ENCODE measurements around the gene APPBP2. TPM values are rescaled to one million over a fixed set of nuclear protein-coding genes. Genes with fewer than 3 reads are reported as not detected.
A peak's percentile ranks its signal among the peaks of the same experiment; 100 is the strongest.
"Not testable (repeated sequence)": the region's sequence is repeated elsewhere in the genome, so short reads cannot be mapped to it uniquely, and the experiment has no call there.

APPBP2 gene
- total RNA-seq, 1 donor from 2014 or later = 64.5 TPM

DNA sequence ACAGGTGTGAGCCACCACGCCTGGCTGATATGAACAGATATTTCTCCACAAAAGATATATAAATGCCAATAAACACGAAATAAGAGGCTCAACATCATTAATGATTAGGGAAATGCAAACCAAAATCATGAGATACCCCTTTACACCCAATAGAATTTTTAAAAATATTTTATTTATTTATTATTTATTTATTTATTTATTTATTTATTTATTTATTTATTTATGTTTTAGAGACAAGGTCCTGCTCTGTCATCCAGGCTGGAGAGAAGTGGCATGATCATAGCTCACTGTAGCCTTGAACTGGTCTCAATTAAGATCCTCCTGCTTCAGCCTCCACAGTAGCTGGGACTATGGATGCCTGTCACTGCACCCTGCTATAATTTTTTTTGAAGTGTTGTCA is 30.8 kb downstream of the APPBP2 start:
- no peak for DNase-seq (ENCODE audit: low read depth)

DNA sequence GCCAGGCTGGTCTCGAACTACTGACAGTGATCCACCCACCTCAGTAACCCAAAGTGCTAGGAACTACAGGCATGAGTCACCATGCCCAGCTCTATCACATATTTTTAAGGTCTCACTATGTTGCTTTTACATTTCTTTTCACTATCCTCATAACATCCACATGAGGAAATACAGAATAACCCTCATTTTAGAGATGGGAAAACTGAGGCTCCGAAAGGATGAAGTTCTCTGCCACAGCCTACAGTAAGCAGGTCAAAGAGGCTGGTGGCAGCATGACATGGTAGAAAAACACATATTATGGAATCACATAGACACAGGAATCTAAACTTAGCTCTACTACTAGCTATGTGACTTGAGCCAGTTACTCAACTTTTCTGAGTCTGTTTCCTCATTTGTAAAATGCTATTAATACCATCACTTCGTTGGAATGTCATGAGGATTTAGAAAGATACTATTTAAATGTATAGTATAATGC is 32.2 kb downstream of the APPBP2 start:
- no peak for DNase-seq (ENCODE audit: low read depth)

DNA sequence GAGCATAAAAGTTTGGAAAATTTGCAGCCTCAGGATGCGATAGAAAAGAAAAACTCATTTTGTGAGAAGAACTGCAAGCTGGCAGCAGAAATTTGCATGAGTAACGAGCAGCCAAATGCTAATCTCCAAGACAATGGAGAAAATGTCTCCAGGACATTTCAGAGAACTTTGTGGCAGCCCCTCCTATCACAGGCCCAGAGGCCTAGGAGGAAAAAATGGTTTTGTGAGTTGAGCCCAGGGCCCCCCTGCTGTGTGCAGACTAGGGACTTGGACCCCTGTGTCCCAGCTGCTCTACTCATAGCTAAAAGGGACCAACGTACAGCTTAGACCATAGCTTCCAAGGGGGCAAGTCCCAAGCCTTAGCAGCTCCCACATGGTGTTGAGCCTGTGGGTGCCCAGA is 34.3 kb downstream of the APPBP2 start:
- DNase-seq (ENCODE audit: low read depth) = no peak

DNA sequence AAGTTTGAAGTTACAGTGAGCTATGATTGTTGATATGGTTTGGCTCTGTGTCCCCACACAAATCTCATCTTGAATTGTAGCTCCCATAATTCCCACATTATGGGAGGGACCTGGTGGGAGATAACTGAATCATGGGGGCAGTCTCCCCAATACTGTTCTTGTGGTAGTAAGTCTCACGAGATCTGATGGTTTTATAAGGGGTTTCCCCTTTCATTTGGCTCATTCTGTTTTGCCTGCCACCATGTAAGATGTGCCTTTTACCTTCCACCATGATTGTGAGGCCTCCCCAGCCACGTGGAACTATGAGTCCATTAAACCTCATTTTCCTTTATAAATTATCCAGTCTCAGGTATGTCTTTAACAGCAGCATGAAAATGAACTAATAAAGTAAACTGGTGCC is 35.4 kb downstream of the APPBP2 start:
- DNase-seq (ENCODE audit: low read depth) = not testable (repeated sequence)

DNA sequence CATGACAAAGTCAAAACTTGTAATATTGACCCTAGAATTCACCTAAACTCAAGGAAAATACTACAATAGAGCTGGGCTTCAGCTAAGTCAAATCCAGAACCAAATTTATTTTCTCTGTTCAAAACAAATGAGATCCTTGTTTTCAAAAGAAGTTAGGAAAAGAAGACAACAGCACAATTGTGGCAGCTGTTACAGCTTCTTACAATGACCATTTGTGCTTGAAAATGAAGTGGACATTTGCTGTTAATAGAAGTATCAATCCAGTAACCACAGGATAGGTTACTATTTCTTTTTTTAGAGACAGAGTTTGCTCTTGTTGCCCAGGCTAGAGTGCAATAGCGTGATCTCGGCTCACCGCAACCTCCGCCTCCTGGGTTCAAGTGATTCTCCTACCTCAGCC is 44.4 kb downstream of the APPBP2 start:
- DNase-seq (ENCODE audit: low read depth) = no peak

DNA sequence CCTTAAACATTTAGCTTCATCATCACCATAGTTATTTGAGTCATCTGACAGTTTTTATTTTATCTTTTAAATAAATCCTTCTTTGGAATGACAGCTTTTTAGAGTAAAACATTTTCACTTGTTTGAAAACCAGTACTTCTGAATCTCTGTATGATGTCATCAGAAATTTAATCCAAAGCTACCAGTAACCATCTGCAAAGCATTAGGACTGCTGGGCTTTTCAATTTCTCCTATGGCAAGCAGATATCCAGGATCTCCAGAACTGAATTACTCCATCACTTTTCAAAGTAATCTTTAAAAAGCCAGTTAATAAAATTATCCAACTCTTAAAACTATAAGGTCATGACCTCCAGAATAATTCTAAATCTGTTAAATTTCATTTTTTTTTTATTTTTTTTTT is 52.3 kb downstream of the APPBP2 start:
- no peak for DNase-seq (ENCODE audit: low read depth)

DNA sequence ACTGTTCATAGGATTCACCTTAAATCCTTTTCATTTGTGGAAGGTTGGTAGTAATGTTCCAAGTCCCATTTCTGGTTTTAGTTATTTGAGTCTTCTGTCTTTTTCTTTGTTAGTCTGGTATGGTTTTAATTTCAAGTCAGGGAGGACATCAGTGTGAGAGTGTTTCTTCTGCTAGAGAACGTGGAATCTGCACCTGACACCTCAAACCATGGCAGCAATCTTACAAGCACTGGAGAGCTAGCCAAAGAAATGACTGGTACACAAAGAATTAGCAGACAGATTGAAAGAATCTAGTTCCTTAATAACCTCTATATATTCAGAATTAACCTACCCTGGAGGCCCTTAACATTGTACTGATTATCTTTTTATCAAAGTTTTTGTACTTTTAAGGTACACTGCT is 53.6 kb downstream of the APPBP2 start:
- DNase-seq (ENCODE audit: low read depth) = no peak

DNA sequence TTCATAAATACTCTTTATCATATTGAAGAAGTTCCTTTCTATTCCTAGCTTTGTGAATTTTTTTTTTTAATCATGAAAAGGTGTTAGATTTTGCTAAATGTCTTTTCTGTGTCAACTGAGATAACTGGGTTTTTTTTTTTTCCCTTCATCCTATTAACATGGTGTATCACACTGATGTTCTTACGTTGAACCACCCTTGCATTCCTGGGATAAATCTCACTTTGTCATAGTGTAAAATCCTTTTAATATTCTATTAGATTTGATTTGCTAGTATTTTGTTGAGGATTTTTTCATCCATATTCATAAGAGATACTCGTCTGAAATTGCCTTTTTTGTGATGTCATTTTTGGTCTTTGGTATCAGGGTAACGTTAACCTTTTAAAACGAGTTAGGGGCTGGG is 54.6 kb downstream of the APPBP2 start:
- DNase-seq (ENCODE audit: low read depth) = no peak

DNA sequence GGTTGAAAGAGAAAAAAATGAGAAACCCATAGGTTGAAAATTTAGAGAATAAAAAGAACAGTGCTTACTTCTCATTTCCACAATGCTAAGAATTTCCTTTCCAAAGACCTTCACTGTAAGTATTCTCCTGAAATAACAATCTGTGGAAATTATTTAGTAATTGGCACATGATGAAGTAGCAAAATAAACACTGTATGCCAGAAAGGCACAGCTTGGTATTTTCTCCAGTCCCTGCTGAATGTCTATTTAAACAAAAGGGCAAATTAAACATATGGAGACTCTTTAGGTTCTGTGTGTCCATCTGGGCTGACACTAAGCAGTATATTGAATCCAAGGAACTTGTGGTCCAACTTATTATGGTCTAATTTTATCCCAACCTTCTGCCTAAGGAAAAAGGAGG is 57.7 kb downstream of the APPBP2 start:
- DNase-seq (ENCODE audit: low read depth) = no peak

DNA sequence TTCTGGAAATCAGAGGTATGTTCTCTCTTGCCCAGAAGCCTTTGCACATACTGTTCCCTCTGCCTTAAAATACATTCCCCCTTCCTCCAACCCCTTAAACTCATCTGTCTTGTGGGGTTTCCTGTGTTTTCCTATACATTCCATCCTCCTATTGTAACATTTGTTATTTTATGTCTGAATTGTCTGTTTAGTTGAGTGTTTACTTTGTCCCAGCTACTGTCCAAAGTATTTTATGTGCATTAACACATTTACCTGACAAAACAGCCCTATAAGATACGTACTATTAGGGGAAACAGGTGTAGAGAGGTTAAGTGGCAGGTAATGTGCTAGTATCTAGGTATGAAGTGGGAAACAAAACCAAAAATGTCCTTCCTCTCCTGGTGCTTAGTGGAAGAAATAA is 61.7 kb downstream of the APPBP2 start:
- DNase-seq (ENCODE audit: low read depth) = no peak

DNA sequence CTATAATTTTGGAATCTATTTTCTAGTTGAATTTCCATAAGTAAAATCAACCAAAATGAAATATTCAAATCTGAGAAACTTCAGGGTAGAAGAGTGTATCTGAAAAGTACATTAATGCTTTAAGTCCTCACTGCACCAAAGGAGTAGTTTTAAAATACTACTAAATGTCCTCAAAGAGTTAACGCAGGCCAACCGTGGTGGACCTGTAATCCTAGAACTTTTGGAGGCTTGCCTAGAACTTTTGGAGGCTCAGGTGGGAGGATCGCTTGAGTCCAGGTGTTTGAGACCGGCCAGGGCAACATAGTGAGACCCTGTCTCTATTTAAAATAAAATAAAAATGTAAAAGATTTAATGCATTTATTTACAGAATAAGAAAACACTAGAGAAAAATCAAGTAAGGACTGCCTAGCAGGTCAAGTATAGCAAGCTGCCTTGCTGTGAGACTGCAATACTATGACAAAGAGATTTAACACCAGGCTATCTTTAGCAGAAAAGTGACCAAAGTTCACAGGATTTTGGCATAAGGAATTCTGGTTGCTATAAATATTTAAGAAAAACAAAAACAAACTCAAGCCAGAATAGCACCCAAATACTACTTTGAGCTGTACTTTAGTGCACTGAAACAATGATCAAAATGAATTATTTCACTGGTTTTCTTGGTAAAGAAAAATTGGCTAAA is 62.7 kb downstream of the APPBP2 start:
- DNase-seq (ENCODE audit: low read depth) = no peak

DNA sequence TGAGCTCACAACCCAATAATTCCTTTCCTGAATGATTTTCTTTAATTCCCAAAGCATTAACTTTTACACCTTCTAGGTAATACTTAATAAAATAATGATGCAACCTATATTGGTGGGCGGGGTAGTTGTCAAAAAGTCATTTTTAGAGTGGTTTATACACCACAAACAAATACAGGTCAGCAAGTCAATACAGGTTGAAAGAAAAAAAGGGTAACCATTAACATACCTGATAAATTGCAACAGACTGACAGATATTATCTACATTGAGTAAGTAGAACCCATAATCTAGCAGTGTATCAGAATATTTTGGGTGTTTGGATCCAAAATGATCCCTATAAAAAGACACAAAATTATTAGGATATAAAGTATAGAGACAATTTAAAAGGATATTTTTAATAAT is 64.5 kb downstream of the APPBP2 start:
- DNase-seq (ENCODE audit: low read depth) = no peak

DNA sequence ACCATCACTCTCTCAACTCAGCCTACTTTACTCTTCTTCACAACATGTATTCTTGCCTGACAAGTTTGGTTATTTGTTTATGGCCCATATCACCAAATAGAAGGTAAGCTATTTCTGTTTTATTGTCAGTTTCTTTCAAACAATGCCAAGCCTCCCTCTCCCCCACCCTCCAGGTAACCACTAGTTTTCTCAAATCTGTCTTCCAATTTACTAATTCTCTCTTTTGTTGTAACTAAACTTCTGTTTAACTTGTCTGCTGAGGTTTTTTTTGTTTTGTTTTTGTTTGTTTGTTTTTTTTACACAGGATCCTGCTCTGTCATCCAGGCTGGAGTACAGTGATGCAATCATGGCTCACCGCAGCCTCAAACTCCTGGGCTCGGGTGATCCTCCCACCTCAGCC is 68.9 kb downstream of the APPBP2 start:
- no peak for DNase-seq (ENCODE audit: low read depth)

DNA sequence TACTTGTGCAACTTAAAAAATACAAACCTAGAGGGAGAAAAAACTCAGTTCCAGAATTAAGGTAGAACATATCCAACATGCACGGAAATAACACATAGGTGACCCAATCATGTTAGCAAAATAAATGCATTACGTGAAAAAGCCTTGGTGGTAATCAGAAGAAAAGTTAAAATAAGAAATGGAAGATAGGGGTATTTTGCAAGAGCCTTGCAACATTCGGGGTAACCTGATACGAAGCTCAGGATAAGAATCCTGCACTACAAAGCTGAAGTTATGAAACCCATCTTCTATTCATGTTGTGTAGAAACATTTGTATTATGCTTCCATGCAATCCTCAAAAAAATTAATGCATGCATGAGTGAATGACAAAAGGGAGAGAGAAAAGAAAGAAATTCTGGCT is 70.7 kb downstream of the APPBP2 start:
- DNase-seq (ENCODE audit: low read depth) = no peak

DNA sequence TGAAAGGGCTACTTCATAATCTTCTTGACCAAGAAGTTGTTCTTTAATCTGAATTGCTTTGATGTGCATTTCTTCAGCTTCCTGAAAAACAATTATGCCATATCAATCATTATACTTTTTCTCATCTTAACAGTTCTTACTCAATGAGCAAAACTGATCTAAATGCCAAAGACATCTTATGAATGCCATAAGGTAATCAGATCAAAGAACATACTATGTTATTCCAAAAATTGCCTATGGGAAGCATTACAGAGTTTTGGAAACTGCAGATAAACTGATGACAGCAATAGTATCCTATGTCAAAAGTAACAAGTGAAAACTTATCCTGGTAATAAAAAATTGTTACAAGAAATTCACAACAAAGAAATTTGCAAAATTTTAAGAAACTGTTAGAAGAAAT is 74.1 kb downstream of the APPBP2 start:
- no peak for DNase-seq (ENCODE audit: low read depth)

DNA sequence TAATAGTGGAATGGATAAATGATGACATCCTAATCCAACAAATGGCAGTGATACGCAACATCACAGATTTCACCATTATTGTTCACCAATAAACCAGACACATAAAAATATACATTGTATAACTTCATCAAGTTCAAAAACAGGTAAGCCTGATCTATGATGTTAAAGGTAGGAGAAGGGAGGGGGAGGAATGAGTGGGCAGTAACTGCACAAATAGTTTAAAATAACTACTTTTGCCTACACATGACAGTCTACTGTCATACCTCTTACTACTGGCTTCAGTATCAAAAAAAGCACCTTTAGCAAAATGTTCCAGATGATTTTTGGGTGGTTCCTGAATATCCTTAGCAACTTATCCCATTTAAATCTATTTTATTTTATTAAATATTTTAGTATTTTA is 75.0 kb downstream of the APPBP2 start:
- DNase-seq (ENCODE audit: low read depth) = no peak

DNA sequence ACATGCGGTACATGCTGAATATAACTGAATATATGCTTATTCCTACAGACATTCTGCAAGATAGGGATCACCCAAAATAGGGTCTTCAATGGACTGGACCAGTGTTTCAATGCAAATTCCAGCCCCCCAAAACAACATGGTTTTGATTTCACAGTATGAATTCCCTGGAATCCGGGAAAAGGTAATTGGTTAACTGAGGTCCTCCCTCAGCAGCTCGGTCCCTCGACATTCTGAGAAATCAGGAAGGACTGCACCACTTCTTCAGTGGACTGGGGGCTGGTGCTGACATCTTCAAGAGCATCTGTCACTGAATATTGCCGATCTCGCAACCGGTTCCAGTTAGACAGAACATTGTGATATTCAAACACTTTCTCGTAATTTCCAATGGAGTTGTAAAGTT is 78.7 kb downstream of the APPBP2 start:
- no peak for DNase-seq (ENCODE audit: low read depth)

DNA sequence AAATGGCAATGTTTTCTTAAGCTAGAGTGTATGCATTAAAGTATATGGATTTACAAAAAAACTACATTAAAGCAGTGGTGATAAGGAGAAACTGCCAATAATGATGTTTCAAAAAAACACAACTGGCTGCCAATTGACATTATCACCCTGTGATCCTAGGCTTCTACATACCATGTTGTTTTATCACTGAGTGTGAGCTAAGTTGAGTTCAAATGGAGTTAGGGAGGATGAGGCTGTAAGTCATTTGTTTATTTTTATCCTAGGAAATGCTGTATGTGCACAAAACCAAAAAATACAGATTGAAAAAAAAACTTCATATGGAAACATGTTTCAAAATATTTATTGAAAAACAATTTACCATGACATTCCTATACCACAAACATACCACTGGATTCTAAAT is 80.9 kb downstream of the APPBP2 start:
- no peak for DNase-seq (ENCODE audit: low read depth)

DNA sequence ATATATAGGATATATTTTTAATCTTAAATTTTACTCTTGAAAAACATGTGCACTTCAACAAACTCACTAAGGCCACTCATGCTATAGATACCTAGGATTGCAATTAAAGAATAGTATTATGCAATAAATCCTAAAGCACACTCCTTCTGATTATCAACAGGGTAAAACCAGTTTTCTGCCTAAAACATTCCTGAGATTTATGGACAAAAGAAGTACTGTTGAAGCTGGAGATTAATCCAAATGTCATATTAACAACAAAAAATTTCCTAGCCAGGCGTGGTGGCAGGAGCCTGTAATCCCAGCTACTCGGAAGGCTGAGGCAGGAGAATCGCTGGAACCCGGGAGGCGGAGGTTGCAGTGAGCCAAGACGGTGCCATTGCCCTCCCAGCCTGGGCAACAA is 82.3 kb downstream of the APPBP2 start:
- no peak for DNase-seq (ENCODE audit: low read depth)

DNA sequence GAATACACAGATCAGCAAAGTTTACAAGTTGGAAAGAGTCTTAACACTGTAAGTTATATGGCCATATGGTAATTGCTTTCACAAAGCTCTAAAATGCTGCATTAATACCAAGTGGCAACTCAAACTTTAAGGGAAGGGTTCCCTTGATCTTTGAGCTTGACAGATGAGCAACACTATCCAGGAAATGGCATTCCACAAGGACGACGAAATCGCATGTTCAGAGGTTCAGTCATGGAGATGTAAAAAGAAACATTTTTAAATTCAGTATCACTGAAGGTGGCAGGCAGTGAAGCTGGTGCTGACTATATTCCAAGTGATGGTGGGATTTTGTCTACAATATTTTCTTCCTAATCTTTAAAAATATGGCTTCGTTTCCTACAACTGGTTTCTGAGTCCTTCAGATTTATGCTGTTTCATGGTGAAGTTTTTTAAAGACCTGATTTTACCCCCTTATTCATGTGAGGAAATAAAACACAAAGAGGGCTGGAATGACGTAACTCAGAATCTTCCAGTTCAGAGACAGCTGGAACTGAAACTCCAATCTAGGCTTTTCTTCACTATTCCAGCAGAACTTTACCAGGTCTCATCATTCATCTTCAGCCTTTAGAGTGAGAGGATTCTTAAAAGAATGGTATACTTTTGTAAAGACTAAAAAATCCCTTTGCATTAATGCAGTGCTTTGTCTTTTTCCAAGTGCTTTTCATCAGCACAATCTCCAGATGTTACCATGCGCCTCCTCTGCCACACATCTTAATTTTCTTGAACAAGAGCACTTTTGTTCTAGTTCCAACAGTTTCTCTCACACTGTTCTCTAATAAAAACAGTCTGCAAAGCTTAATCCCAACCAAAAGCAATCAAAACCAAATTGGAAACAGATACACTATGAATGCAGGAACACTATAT is 83.5 kb downstream of the APPBP2 start:
- peak; percentile 16 for DNase-seq (ENCODE audit: low read depth)

DNA sequence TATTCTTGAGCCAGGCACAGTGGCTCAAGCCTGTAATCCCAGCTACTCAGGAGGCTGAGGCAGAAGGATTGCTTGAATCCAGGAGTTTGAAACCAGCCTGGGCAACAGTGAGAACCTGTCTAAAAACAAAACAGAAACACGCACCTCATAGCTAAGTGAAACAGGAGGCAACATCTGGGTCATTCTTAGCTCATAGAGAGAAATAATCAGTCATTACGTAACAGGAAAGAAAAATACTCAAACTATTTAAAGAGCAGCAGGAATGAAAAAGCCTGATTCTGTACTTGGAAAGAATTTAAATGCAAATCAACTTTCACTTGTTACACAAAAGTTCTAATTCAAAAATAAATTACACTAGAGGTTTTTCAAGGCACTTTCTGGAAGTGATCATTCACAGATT is 86.5 kb downstream of the APPBP2 start:
- DNase-seq (ENCODE audit: low read depth) = peak; percentile 28

DNA sequence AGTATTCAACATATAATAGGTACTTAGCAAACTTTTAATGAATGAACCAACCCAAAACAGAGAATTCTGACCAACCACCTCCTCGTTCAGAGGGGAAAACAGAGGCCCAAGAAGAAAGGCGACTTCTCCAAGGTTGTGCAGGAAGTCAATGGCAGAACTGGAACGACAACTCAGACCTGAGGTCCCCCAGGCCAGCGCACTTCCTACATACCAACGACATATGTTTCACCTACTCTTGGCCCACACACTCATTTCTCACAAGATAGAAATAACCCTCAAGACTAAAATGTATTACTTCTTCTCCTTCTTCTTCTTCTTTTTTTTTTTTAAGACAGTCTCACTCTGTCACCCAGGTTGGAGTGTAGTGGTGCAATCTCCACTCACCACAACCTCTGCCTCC is 89.4 kb downstream of the APPBP2 start:
- no peak for DNase-seq (ENCODE audit: low read depth)

Measured in renal cortical epithelial cell (primary cell).